H1 (cell line): ENCODE measurements around the gene DES. TPM values are rescaled to one million over a fixed set of nuclear protein-coding genes. Genes with fewer than 3 reads are reported as not detected.

Experiments
- CTCF ChIA-PET: fragments of 300-600 bp; sonication (Branson Sonifier 250); formaldehyde crosslinking; loops from one replicate; lab custom pipeline; 2021; ENCODE audit not compliant: partially characterized antibody; lab: Charles Lee
- POLR2A ChIA-PET: fragments of 300-600 bp; sonication (Branson Sonifier 250); formaldehyde crosslinking; loops from one replicate; lab custom pipeline; 2021; ENCODE audit warnings: inconsistent platforms; ENCODE audit not compliant: partially characterized antibody; lab: Charles Lee
- DNase-seq, 2 experiments: peaks; one replicate each; pipeline versions ENCODE4 v3.0.0 to v3.0.0-alpha.2; 2010 to 2022; ENCODE audit warnings: low spot score in 2 of 2, low read depth in 1 of 2, mixed read lengths in 1 of 2
- FAIRE-seq: peaks from 2 replicates; lab custom pipeline; 2011; peaks lifted over from hg19 to GRCh38; lab: Jason Lieb, UNC
- H2AFZ ChIP-seq: 2 replicates; pipeline ENCODE4 v1.8.1; 2012; ENCODE audit warnings: low read length, inconsistent platforms
- H2AK5ac ChIP-seq: 2 replicates; pipeline ENCODE4 v1.6.1; 2013; ENCODE audit warnings: low read depth, low read length
- H2BK120ac ChIP-seq: replicated peaks from 2 replicates; pipeline ENCODE3; 2013; ENCODE audit warnings: low read depth, low read length, inconsistent platforms
- H2BK12ac ChIP-seq: 2 replicates; pipeline ENCODE4 v1.6.1; 2013; ENCODE audit warnings: low read depth, low read length
- H2BK15ac ChIP-seq: 2 replicates; pipeline ENCODE4 v1.6.1; 2013; ENCODE audit warnings: low read length
- H2BK20ac ChIP-seq: 2 replicates; pipeline ENCODE4 v1.6.1; 2013; ENCODE audit warnings: low read length
- H2BK5ac ChIP-seq: 2 replicates; pipeline ENCODE4 v1.6.1; 2013; ENCODE audit warnings: low read depth, low read length
- H3K14ac ChIP-seq: 2 replicates; pipeline ENCODE4 v1.6.1; 2013; ENCODE audit warnings: inconsistent platforms; ENCODE audit not compliant: insufficient read length
- H3K18ac ChIP-seq: 2 replicates; pipeline ENCODE4 v1.6.1; 2013; ENCODE audit warnings: low read length; ENCODE audit errors: extremely low read depth
- H3K23ac ChIP-seq: 2 replicates; pipeline ENCODE4 v1.6.1; 2013; ENCODE audit warnings: inconsistent platforms; ENCODE audit not compliant: insufficient read length
- H3K23me2 ChIP-seq: 2 replicates; pipeline ENCODE4 v1.6.1; 2013; ENCODE audit warnings: low read depth, low read length
- H3K27ac ChIP-seq: 2 replicates; pipeline ENCODE4 v1.6.1; 2011; ENCODE audit warnings: low read depth, low read length, inconsistent platforms
- H3K27me3 ChIP-seq, 4 experiments: replicated peaks in 1 of 4; 1 replicate in 1 of 4; 2 replicates in 3 of 4; pipeline versions ENCODE4 v1.6.1 to v1.8.1; 2011 to 2013; ENCODE audit warnings: low read length in 3 of 4, mild to moderate bottlenecking in 3 of 4, inconsistent platforms in 2 of 4, mixed read lengths in 2 of 4, moderate library complexity in 1 of 4; ENCODE audit not compliant: control insufficient read depth in 3 of 4, insufficient read depth in 3 of 4; ENCODE audit errors: extremely low read depth in 1 of 4
- H3K36me3 ChIP-seq, 4 experiments: 2 replicates each; pipeline versions ENCODE4 v1.6.1 to v1.8.1; 2011 to 2013; ENCODE audit warnings: mild to moderate bottlenecking in 4 of 4, low read length in 3 of 4, moderate library complexity in 2 of 4, control low read depth in 1 of 4, inconsistent platforms in 1 of 4; ENCODE audit not compliant: insufficient read depth in 4 of 4, control insufficient read depth in 2 of 4
- H3K4ac ChIP-seq: replicated peaks from 2 replicates; pipeline ENCODE3; 2013; ENCODE audit warnings: low read length, low read depth, mixed read lengths, inconsistent platforms; ENCODE audit not compliant: insufficient read length
- H3K4me1 ChIP-seq, 4 experiments: replicated peaks in 1 of 4; 1 replicate in 1 of 4; 2 replicates in 3 of 4; pipeline versions ENCODE4 v1.6.1 to v1.8.1; 2011 to 2013; ENCODE audit warnings: low read length in 3 of 4, inconsistent platforms in 2 of 4, mixed read lengths in 1 of 4; ENCODE audit not compliant: insufficient read depth in 4 of 4, control insufficient read depth in 3 of 4
- H3K4me2 ChIP-seq, 2 experiments: 2 replicates each; pipeline versions ENCODE4 v1.6.1 to v1.8.1; 2011 to 2013; ENCODE audit warnings: low read depth in 2 of 2, low read length in 2 of 2, control low read depth in 1 of 2, inconsistent platforms in 1 of 2, mild to moderate bottlenecking in 1 of 2; ENCODE audit not compliant: insufficient read depth in 1 of 2
- H3K4me3 ChIP-seq, 4 experiments: fragments of 200-600, 300-600 bp in 1 of 4; sonication (generic), shearing (Covaris generic), sonication (Bioruptor Twin) in 1 of 4; 2 replicates each; pipeline versions ENCODE4 v1.5.1 to v1.8.1; 2011 to 2016; ENCODE audit warnings: low read length in 4 of 4, low read depth in 3 of 4, control low read depth in 2 of 4, inconsistent platforms in 2 of 4, mild to moderate bottlenecking in 2 of 4, mixed read lengths in 1 of 4, moderate library complexity in 1 of 4; ENCODE audit not compliant: insufficient read depth in 2 of 4; ENCODE audit errors: extremely low read depth in 1 of 4
- H3K56ac ChIP-seq: replicated peaks from 2 replicates; pipeline ENCODE3; 2013; ENCODE audit warnings: low read depth, mild to moderate bottlenecking, mixed read lengths, low read length, inconsistent platforms; ENCODE audit not compliant: insufficient read length
- H3K79me1 ChIP-seq: 2 replicates; pipeline ENCODE4 v1.6.1; 2013; ENCODE audit warnings: low read depth, low read length, control low read depth
- H3K79me2 ChIP-seq, 2 experiments: 2 replicates each; pipeline versions ENCODE4 v1.6.1 to v1.8.1; 2012 to 2013; ENCODE audit warnings: low read length in 2 of 2, mild to moderate bottlenecking in 2 of 2, inconsistent platforms in 1 of 2; ENCODE audit not compliant: insufficient read depth in 2 of 2, control insufficient read depth in 1 of 2
- H3K9ac ChIP-seq, 4 experiments: replicated peaks in 1 of 4; 1 replicate in 1 of 4; 2 replicates in 3 of 4; pipeline versions ENCODE4 v1.6.1 to v1.8.1; 2011 to 2013; ENCODE audit warnings: low read depth in 3 of 4, low read length in 3 of 4, control low read depth in 2 of 4, mild to moderate bottlenecking in 2 of 4, moderate library complexity in 2 of 4, inconsistent platforms in 1 of 4; ENCODE audit errors: extremely low read depth in 1 of 4
- H3K9me3 ChIP-seq, 2 experiments: 2 replicates each; pipeline versions ENCODE4 v1.6.1 to v1.8.1; 2012 to 2013; ENCODE audit warnings: mild to moderate bottlenecking in 2 of 2, moderate library complexity in 2 of 2, control low read depth in 1 of 2, inconsistent platforms in 1 of 2, low read depth in 1 of 2, low read length in 1 of 2, mixed read lengths in 1 of 2; ENCODE audit not compliant: insufficient read depth in 2 of 2
- H4K20me1 ChIP-seq, 2 experiments: replicated peaks in 1 of 2; 2 replicates each; pipeline versions ENCODE3 to v1.8.1; 2011 to 2013; ENCODE audit warnings: inconsistent platforms in 2 of 2, low read length in 2 of 2, mild to moderate bottlenecking in 1 of 2; ENCODE audit not compliant: insufficient read depth in 2 of 2, control insufficient read depth in 1 of 2
- H4K5ac ChIP-seq: 2 replicates; pipeline ENCODE4 v1.6.1; 2013; ENCODE audit warnings: low read length, low read depth, mixed read lengths, inconsistent platforms; ENCODE audit not compliant: insufficient read length
- H4K8ac ChIP-seq: 2 replicates; pipeline ENCODE4 v1.8.0; 2013; ENCODE audit warnings: mild to moderate bottlenecking, moderate library complexity, low read length, inconsistent platforms; ENCODE audit not compliant: insufficient read depth; ENCODE audit errors: extremely low read depth
- H4K91ac ChIP-seq: replicated peaks from 2 replicates; pipeline ENCODE3; 2013; ENCODE audit warnings: low read length, mixed read lengths, inconsistent platforms; ENCODE audit not compliant: insufficient read length
- BACH1 ChIP-seq: IDR thresholded peaks from 2 replicates; pipeline ENCODE4 v1.6.1; 2012; ENCODE audit warnings: low read length, improper control_type of control experiment
- BRCA1 ChIP-seq: IDR thresholded peaks from 2 replicates; pipeline ENCODE4 v1.6.1; 2012; ENCODE audit warnings: low read depth, low read length, improper control_type of control experiment
- CBX8 ChIP-seq: fragments of 300-800, 300-1000 bp; sonication (generic); IDR thresholded peaks from 2 replicates; pipeline ENCODE4 v1.7.1; 2016; ENCODE audit warnings: low read depth, low read length, borderline replicate concordance
- CTBP2 ChIP-seq: IDR thresholded peaks from 2 replicates; pipeline ENCODE4 v1.7.0; 2011; ENCODE audit warnings: borderline replicate concordance, mild to moderate bottlenecking, moderate library complexity, mixed read lengths, low read length; ENCODE audit not compliant: insufficient read depth, insufficient read length
- HDAC6 ChIP-seq: IDR thresholded peaks from one replicate; pipeline ENCODE4 v1.7.1; 2012; ENCODE audit warnings: low read depth, mild to moderate bottlenecking, inconsistent platforms, low read length, moderate library complexity
- JUN ChIP-seq: IDR thresholded peaks from 2 replicates; pipeline ENCODE4 v1.6.1; 2011; ENCODE audit warnings: low read depth, mild to moderate bottlenecking, improper control_type of control experiment, low read length
- KDM5A ChIP-seq: fragments of 200-600 bp; IDR thresholded peaks from 2 replicates; pipeline ENCODE4 v1.7.1; 2012; ENCODE audit warnings: mild to moderate bottlenecking, low read length, inconsistent platforms, mixed read lengths
- NANOG ChIP-seq: IDR thresholded peaks from 2 replicates; pipeline ENCODE4 v1.6.1; 2011; ENCODE audit warnings: low read length, low read depth, mild to moderate bottlenecking, inconsistent platforms; ENCODE audit not compliant: insufficient read depth, poor library complexity, severe bottlenecking
- RAD21 ChIP-seq, 2 experiments: IDR thresholded peaks in 1 of 2; conservative IDR thresholded peaks in 1 of 2; 2 replicates each; pipeline ENCODE4 v1.6.1; 2011; ENCODE audit warnings: low read depth in 2 of 2, low read length in 2 of 2, improper control_type of control experiment in 1 of 2, inconsistent platforms in 1 of 2, mild to moderate bottlenecking in 1 of 2, moderate library complexity in 1 of 2
- SAP30 ChIP-seq: fragments of 300-600 bp; sonication (generic); IDR thresholded peaks from 2 replicates; pipeline ENCODE4 v1.7.1; 2012; ENCODE audit warnings: low read length, moderate library complexity, mild to moderate bottlenecking, inconsistent platforms; ENCODE audit not compliant: insufficient read depth, insufficient replicate concordance
- SIN3A ChIP-seq, 2 experiments: IDR thresholded peaks in 1 of 2; conservative IDR thresholded peaks in 1 of 2; 2 replicates each; pipeline ENCODE4 v1.6.1; 2011 to 2012; ENCODE audit warnings: low read length in 2 of 2, improper control_type of control experiment in 1 of 2, low read depth in 1 of 2, mild to moderate bottlenecking in 1 of 2
- SP4 ChIP-seq: IDR thresholded peaks from 2 replicates; pipeline ENCODE4 v1.6.1; 2012; ENCODE audit warnings: low read length, inconsistent platforms
- TBP ChIP-seq: IDR thresholded peaks from 2 replicates; pipeline ENCODE4 v1.6.1; 2011; ENCODE audit warnings: low read depth, low read length, improper control_type of control experiment
- WGBS, 2 experiments: shearing (Covaris generic) in 1 of 2; methylation state at CpG; one replicate each; pipeline versions ENCODE4 v1.1.6 to v1.1.7; 2013 to 2015; ENCODE audit warnings: low lambda C conversion rate in 2 of 2, mixed read lengths in 2 of 2, inconsistent platforms in 1 of 2, low coverage in 1 of 2, missing lambda C conversion rate in 1 of 2; ENCODE audit not compliant: insufficient replicate concordance in 2 of 2, insufficient coverage in 1 of 2, insufficient read length in 1 of 2; ENCODE audit errors: extremely low coverage in 1 of 2, missing lambda C conversion rate in 1 of 2; 5-methylcytosine and 5-hydroxymethylcytosine counted together
- polyA plus RNA-seq, 7 experiments: library from polyadenylated mRNA; depleted of rRNA in 3 of 7; stranded (reverse) in 5 of 7; unstranded in 2 of 7; fragments of >200 nt in 5 of 7; fragments of 200-250 nt in 2 of 7; gene quantifications; 1 replicate in 5 of 7; 2 replicates in 1 of 7; 4 replicates in 1 of 7; pipeline versions ENCODE4 v1.2.1 to v1.2.3, GENCODE V29; 2011 to 2013; ENCODE audit warnings: missing spikeins in 2 of 7, mixed read lengths in 2 of 7
- total RNA-seq: library from RNA; stranded (reverse); fragmentation: NEBNext Ultra II Directional; extraction: Animal tissue kit (Norgen Biotek cat#: 25700); gene quantifications from 2 replicates; pipeline ENCODE4 v1.2.1, GENCODE V29; 2021

Gene DES
- total and polyA plus RNA-seq, 2 of the 8 experiments (the other 6 are each of a cell fraction or from before 2014, with no cell fraction given), result 1.8 to 4.3 TPM

DNA sequence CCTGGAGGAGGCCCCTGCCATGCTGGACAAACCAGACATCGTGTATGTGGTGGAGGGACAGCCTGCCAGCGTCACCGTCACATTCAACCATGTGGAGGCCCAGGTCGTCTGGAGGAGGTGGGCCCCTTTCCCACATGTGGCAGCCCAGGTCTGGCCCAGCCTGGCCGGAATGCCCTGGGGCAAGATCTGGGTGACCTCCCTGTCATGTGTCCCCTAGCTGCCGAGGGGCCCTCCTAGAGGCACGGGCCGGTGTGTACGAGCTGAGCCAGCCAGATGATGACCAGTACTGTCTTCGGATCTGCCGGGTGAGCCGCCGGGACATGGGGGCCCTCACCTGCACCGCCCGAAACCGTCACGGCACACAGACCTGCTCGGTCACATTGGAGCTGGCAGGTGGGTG lies 55.3 kb downstream of the DES start:
- Histone ChIP-seq H3K79me1 (no peaks in the 10 kb centered on the region), H3K27me3 (0 out of 7 replicates have a peak, but pooled peaks cover 0 to 2% (median 0%) of the 10 kb centered on the region in 4 experiments), H4K5ac (no peak overlapping the region), H3K4ac (no peak overlapping the region), H3K4me2 (no peak overlapping the region), H3K79me2 (no peaks in the 10 kb centered on the region), H2BK120ac (no peak overlapping the region), H4K91ac (no peak overlapping the region), H3K4me3 (no peak overlapping the region), H3K4me1 (peaks cover 0 to 13% (median 5%) of the 10 kb centered on the region in 4 experiments; a peak in 5 of 7 replicates), H2BK12ac (no peak overlapping the region), H3K27ac (no peak overlapping the region), H3K9me3 (no peaks in the 10 kb centered on the region), H3K23me2 (no peaks in the 10 kb centered on the region), H2AK5ac (no peak overlapping the region), H2BK20ac (no peak overlapping the region), H4K8ac (no peak overlapping the region), H3K36me3 (no peaks in the 10 kb centered on the region), H3K18ac (no peak overlapping the region), H3K9ac (no peak overlapping the region), H4K20me1 (no peaks in the 10 kb centered on the region), H2BK15ac (0 out of 2 replicates have a peak overlapping the region, but pooled peaks have one; percentile 81), H3K23ac (no peak overlapping the region), H2BK5ac (no peak overlapping the region), H3K56ac (no peak overlapping the region), H3K14ac (no peak overlapping the region), H2AFZ (no peak overlapping the region)
- CTCF ChIA-PET, result interaction anchor here (0.5 to 113.1 kb wide), 7 partner anchors 15 to 179 kb away, joined by 3 to 7248 read pairs (median 3); partner anchors contain the start of genes ASIC4, CHPF, DES and GMPPA
- TF ChIP-seq KDM5A (no peak), CTBP2 (no peak), BRCA1 (no peak), JUN (no peak), SP4 (no peak), CBX8 (no peak), TBP (no peak), RAD21 (IDR thresholded peaks at IDR 0.05 in 1 of 2, conservative IDR thresholded peaks at IDR 0.05 in 1 of 2; ENCODE audit: low read depth in 2 of 2, low read length in 2 of 2) (no peak), SIN3A (conservative IDR thresholded peaks at IDR 0.05 in 1 of 2, IDR thresholded peaks at IDR 0.05 in 1 of 2; ENCODE audit: low read depth in 1 of 2, low read length in 2 of 2) (no peak), BACH1 (no peak), SAP30 (no peak), HDAC6 (no peak), NANOG (no peak)
- POLR2A ChIA-PET, result interaction anchor here (1.0 to 1.5 kb wide), 3 partner anchors 13 to 57 kb away, joined by 3 to 4 read pairs (median 3); no protein-coding TSS in a partner anchor
- no peak for DNase-seq
- 95% methylated on average over 13 of the region's 18 CpGs; no CpG with 5 or more reads in 1 of the 2 experiments for WGBS, 2 experiments
- FAIRE-seq, result no peak
